HepG2 (cell line): ENCODE results near the gene ZKSCAN8. TPM values are rescaled to one million over a fixed set of nuclear protein-coding genes. Genes with fewer than 3 reads are reported as not detected.

Source experiments
- ASH2L ChIP-seq: fragments of 300-600, 200-600 bp; sonication (generic); IDR thresholded peaks from 2 replicates; pipeline ENCODE4 v1.7.0; 2017; ENCODE audit warnings: low read depth, mild to moderate bottlenecking, moderate library complexity, mixed read lengths, low read length; ENCODE audit not compliant: insufficient read length
- ELK4 ChIP-seq: sonication (generic); formaldehyde crosslinking; IDR thresholded peaks from 2 replicates; pipeline ENCODE4 v1.9.0; 2021; ENCODE audit warnings: missing genetic modification reagents, borderline replicate concordance
- ETV5 ChIP-seq: IDR thresholded peaks from 2 replicates; pipeline ENCODE4 v1.6.1; 2018; ENCODE audit warnings: missing biosample characterization, missing genetic modification reagents, inconsistent platforms, borderline replicate concordance
- FOXC1 ChIP-seq: sonication (generic); formaldehyde crosslinking; IDR thresholded peaks from 2 replicates; pipeline ENCODE4 v1.8.0; 2022; ENCODE audit warnings: mild to moderate bottlenecking, missing genetic modification reagents, borderline replicate concordance
- GABPA ChIP-seq, 2 experiments: IDR thresholded peaks; 2 replicates each; pipeline ENCODE4 v1.6.1; 2011 to 2016; ENCODE audit warnings: low read depth in 2 of 2, low read length in 1 of 2, missing biosample characterization in 1 of 2, missing genetic modification characterization in 1 of 2
- ISL2 ChIP-seq: sonication (generic); formaldehyde crosslinking; IDR thresholded peaks from 2 replicates; pipeline ENCODE4 v1.5.0; 2020; ENCODE audit warnings: missing genetic modification reagents
- MLXIP ChIP-seq: sonication (generic); formaldehyde crosslinking; IDR thresholded peaks from 2 replicates; pipeline ENCODE4 v1.9.0; 2021; ENCODE audit warnings: missing genetic modification reagents, borderline replicate concordance
- NAIF1 ChIP-seq: sonication (generic); formaldehyde crosslinking; IDR thresholded peaks from 2 replicates; pipeline ENCODE4 v1.5.0; 2020; ENCODE audit warnings: mild to moderate bottlenecking, missing genetic modification reagents, borderline replicate concordance
- ZMAT3 ChIP-seq: sonication (generic); formaldehyde crosslinking; conservative IDR thresholded peaks from 2 replicates; pipeline ENCODE4 v1.7.0; 2021; ENCODE audit warnings: missing genetic modification reagents
- ZNF160 ChIP-seq: sonication (generic); formaldehyde crosslinking; IDR thresholded peaks from 2 replicates; pipeline ENCODE4 v1.8.0; 2022; ENCODE audit warnings: mild to moderate bottlenecking, inconsistent platforms, missing genetic modification reagents
- ZNF44 ChIP-seq: sonication (generic); formaldehyde crosslinking; IDR thresholded peaks from 2 replicates; pipeline ENCODE4 v1.5.1; 2020; ENCODE audit warnings: mild to moderate bottlenecking, missing genetic modification reagents
- ZNF549 ChIP-seq: sonication (generic); formaldehyde crosslinking; IDR thresholded peaks from 2 replicates; pipeline ENCODE4 v1.5.0; 2020; ENCODE audit warnings: missing genetic modification reagents
- ZNF570 ChIP-seq: sonication (generic); formaldehyde crosslinking; IDR thresholded peaks from 2 replicates; pipeline ENCODE4 v1.4.0; 2020; ENCODE audit warnings: mild to moderate bottlenecking, missing genetic modification reagents, borderline replicate concordance
- ZNF619 ChIP-seq: sonication (generic); formaldehyde crosslinking; IDR thresholded peaks from 2 replicates; pipeline ENCODE4 v1.4.0; 2020; ENCODE audit warnings: mild to moderate bottlenecking, missing genetic modification reagents
- ZNF646 ChIP-seq: sonication (generic); formaldehyde crosslinking; IDR thresholded peaks from 2 replicates; pipeline ENCODE4 v1.9.0; 2021; ENCODE audit warnings: mild to moderate bottlenecking, missing genetic modification reagents
- ZNF784 ChIP-seq: sonication (generic); formaldehyde crosslinking; IDR thresholded peaks from 2 replicates; pipeline ENCODE4 v1.5.1; 2020; ENCODE audit warnings: missing genetic modification reagents, mild to moderate bottlenecking, borderline replicate concordance
- polyA plus RNA-seq, 8 experiments: library from polyadenylated mRNA; depleted of rRNA in 3 of 8; stranded (reverse) in 7 of 8; unstranded in 1 of 8; fragments of >200 nt; fragmentation: Illumina TruSeq in 4 of 8; extraction: Trizol in 4 of 8; gene quantifications; 2 replicates each; pipeline versions ENCODE4 v1.2.1 to v1.2.3, GENCODE V29; 2011 to 2016; ENCODE audit warnings: low read depth in 4 of 8, missing spikeins in 1 of 8, mixed read lengths in 1 of 8; ENCODE audit not compliant: insufficient read depth in 1 of 8
- total RNA-seq, 5 experiments: library from RNA; depleted of rRNA; stranded (reverse); fragments of >200 nt; fragmentation: Illumina TruSeq; extraction: Trizol; gene quantifications; 2 replicates each; pipeline ENCODE4 v1.2.3, GENCODE V29; 2016; ENCODE audit warnings: low read depth in 1 of 5

Gene ZKSCAN8
- total and polyA plus RNA-seq, 2 of the 13 experiments (the other 11 are each of a cell fraction or from before 2014, with no cell fraction given) = 12.4 to 20.9 TPM

GRCh38 chr6:28104392-28105244 is 37.1 kb upstream of the ZKSCAN8 start (continued):
- peak; percentile 92 for TF ChIP-seq ETV5
- no peak for TF ChIP-seq ELK4 (CRISPR knock-in tag)
- TF ChIP-seq ZNF619 = 0 out of 2 replicates have a peak, but pooled peaks have one; percentile 42
- TF ChIP-seq ZNF44 (CRISPR knock-in tag) = peak; percentile 91
- TF ChIP-seq NAIF1 (CRISPR knock-in tag) = peak; percentile 83; the same call in 1 of the 2 replicates
- TF ChIP-seq ASH2L = peak; percentile 85
- peak; percentile 84 for TF ChIP-seq FOXC1 (CRISPR knock-in tag)
- peak; percentile 31; the same call in 1 of the 2 replicates for TF ChIP-seq ZMAT3
- TF ChIP-seq GABPA (IDR thresholded peaks at IDR 0.05; ENCODE audit: low read depth, low read length) = peak; percentile 88
- TF ChIP-seq GABPA (CRISPR knock-in tag; IDR thresholded peaks at IDR 0.05; ENCODE audit: low read depth) = peak; percentile 95
- peak; percentile 84; the same call in 1 of the 2 replicates for TF ChIP-seq ISL2 (CRISPR knock-in tag)
- TF ChIP-seq ZNF646 (CRISPR knock-in tag) = no peak
- TF ChIP-seq ZNF784 = peak; percentile 85; the same call in 1 of the 2 replicates
- no peak for TF ChIP-seq ZNF570 (CRISPR knock-in tag)
- TF ChIP-seq ZNF549 (CRISPR knock-in tag) = peak; percentile 30; the same call in 1 of the 2 replicates
- TF ChIP-seq MLXIP = no peak
- TF ChIP-seq ZNF160 = peak; percentile 89
